ENCODE data around the gene CHD3. TPM values are rescaled to one million over a fixed set of nuclear protein-coding genes. Genes with fewer than 3 reads are reported as not detected.

CHD3 gene
- total RNA-seq, 4 donors from 2014 or later: 14.8 to 41.4 (median 31.3) TPM

DNA sequence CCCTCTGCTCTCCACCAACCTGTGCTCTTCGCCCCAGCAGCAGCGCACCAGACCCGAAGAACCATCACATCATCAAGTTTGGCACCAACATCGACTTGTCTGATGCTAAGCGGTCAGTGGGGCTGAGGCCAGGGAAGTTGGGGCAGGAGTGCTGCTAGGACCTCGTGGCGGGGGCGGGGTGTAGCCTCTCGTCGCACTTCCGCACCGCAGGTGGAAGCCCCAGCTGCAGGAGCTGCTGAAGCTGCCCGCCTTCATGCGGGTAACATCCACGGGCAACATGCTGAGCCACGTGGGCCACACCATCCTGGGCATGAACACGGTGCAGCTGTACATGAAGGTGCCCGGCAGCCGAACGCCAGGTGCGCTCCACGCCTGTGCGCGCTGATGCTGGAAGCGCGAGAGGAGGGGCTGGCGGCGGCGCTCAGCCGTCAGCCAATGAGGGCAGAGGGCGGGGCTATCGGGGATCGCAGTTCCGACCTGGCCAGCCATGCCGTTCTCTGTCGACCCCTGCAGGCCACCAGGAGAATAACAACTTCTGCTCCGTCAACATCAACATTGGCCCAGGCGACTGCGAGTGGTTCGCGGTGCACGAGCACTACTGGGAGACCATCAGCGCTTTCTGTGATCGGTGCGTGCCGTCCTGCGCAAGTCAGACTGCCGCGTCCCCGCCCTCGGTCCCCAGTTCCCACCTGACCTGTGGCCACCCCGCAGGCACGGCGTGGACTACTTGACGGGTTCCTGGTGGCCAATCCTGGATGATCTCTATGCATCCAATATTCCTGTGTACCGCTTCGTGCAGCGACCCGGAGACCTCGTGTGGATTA lies 36.9 kb upstream of the CHD3 start:
- no peak for TF ChIP-seq CTCF (IDR thresholded peaks at IDR 0.05; ENCODE audit: low read depth)

DNA sequence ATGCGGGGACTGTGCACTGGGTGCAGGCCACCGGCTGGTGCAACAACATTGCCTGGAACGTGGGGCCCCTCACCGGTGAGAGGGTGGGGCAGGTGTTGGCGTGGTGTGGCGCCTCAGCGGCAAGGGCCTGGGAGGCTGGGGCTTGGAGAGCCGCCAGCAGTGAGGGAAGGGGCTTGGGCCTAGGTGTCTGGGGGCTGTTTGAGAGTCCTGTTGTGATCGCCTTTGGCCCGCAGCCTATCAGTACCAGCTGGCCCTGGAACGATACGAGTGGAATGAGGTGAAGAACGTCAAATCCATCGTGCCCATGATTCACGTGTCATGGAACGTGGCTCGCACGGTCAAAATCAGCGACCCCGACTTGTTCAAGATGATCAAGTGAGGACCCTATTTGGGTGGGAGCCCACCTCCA lies 36.3 kb upstream of the CHD3 start:
- no peak for TF ChIP-seq CTCF (IDR thresholded peaks at IDR 0.05; ENCODE audit: low read depth)

GRCh38 chr17:7852919-7853690 lies 35.5 kb upstream of the CHD3 start:
- TF ChIP-seq CTCF (IDR thresholded peaks at IDR 0.05; ENCODE audit: low read depth): no peak

- no peak for TF ChIP-seq CTCF (IDR thresholded peaks at IDR 0.05; ENCODE audit: low read depth)
Measured at GRCh38 chr17:7853691-7854038, 34.9 kb upstream of the CHD3 start.

GRCh38 chr17:7854078-7854777 lies 34.4 kb upstream of the CHD3 start:
- TF ChIP-seq CTCF (IDR thresholded peaks at IDR 0.05; ENCODE audit: low read depth): no peak

DNA sequence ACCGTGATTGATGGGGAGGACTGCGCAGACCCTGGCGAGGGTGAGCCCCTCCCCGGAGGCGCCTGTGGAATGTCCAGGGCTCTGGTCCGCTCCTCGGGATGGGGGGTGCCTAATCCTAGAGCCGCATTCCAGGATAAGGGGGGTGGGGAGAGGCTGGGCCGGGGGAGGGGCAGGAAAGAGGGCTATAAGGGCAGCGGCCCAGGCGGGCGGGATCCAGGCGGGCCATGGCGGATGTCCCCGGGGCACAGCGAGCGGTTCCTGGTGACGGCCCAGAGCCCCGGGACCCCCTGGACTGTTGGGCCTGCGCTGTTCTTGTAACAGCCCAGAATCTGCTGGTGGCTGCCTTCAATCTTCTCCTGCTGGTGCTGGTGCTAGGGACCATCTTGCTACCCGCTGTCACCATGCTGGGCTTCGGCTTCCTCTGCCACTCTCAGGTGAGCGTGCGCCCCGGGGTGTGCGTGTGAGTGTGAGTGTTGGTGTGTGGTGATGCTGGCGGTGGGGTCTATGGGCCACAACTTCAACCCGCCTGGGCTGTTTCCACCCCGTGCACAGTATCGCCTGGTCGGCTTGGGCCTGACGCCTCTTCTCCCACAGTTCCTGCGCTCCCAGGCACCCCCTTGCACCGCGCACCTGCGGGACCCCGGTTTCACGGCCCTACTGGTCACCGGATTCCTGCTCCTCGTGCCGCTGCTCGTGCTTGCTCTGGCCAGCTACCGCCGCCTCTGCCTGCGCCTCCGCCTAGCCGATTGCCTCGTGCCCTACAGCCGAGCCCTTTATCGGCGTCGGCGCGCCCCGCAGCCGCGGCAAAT lies 33.5 kb upstream of the CHD3 start, which contains the start of gene TMEM88:
TMEM88 (plus strand) TSS at position 216 of the 809 bp plus-strand sequence; CDS start at position 225, 9 bp downstream.
- TF ChIP-seq CTCF (IDR thresholded peaks at IDR 0.05; ENCODE audit: low read depth): no peak

Data from subcutaneous adipose tissue (tissue), 4 donors.